ENCODE measurements around the gene PHF21B.
"Not testable (repeated sequence)": the region's sequence is repeated elsewhere in the genome, so short reads cannot be mapped to it uniquely, and the experiment has no call there.

Gene PHF21B

GRCh38 chr22:44926124-44926475 lies 83.7 kb downstream of the PHF21B start:
- no peak for DNase-seq (ENCODE audit: low read depth in 2 of 2)
- no peak for TF ChIP-seq CTCF (IDR thresholded peaks at IDR 0.05; ENCODE audit: low read depth, low read length)
- H3K4me3 ChIP-seq (replicated peaks in 1 of 2; ENCODE audit: low read depth in 2 of 2, low read length in 2 of 2), result no peak overlapping the region

- no peak for TF ChIP-seq CTCF (IDR thresholded peaks at IDR 0.05; ENCODE audit: low read depth, low read length)
- H3K4me3 ChIP-seq (replicated peaks in 1 of 2; ENCODE audit: low read depth in 2 of 2, low read length in 2 of 2), result no peak overlapping the region
- no peak for DNase-seq (ENCODE audit: low read depth in 2 of 2)
These were observed 84.2 kb downstream of the PHF21B start for GRCh38 chr22:44925465-44926123.

- no peak for DNase-seq (ENCODE audit: low read depth in 2 of 2)
- no peak overlapping the region for H3K4me3 ChIP-seq (replicated peaks in 1 of 2; ENCODE audit: low read depth in 2 of 2, low read length in 2 of 2)
- no peak for TF ChIP-seq CTCF (IDR thresholded peaks at IDR 0.05; ENCODE audit: low read depth, low read length)
These were observed 85.1 kb downstream of the PHF21B start for GRCh38 chr22:44924710-44925109.

GRCh38 chr22:44924098-44924497 lies 85.7 kb downstream of the PHF21B start:
- TF ChIP-seq CTCF (IDR thresholded peaks at IDR 0.05; ENCODE audit: low read depth, low read length), result no peak
- no peak for DNase-seq (ENCODE audit: low read depth in 2 of 2)

GRCh38 chr22:44921766-44922165 lies 88.0 kb downstream of the PHF21B start:
- not testable (repeated sequence) for H3K4me3 ChIP-seq (replicated peaks in 1 of 2; ENCODE audit: low read depth in 2 of 2, low read length in 2 of 2); DNase-seq (ENCODE audit: low read depth in 2 of 2)

More at GRCh38 chr22:44924098-44924497, 85.7 kb downstream of the PHF21B start:
- H3K4me3 ChIP-seq (replicated peaks in 1 of 2; ENCODE audit: low read depth in 2 of 2, low read length in 2 of 2), result no peak overlapping the region

- no peak for DNase-seq (ENCODE audit: low read depth in 2 of 2)
- no peak for TF ChIP-seq CTCF (IDR thresholded peaks at IDR 0.05; ENCODE audit: low read depth, low read length)
- no peak overlapping the region for H3K4me3 ChIP-seq (replicated peaks in 1 of 2; ENCODE audit: low read depth in 2 of 2, low read length in 2 of 2)
These were observed 89.6 kb downstream of the PHF21B start for GRCh38 chr22:44920183-44920582.

GRCh38 chr22:44919691-44920090 lies 90.1 kb downstream of the PHF21B start:
- TF ChIP-seq CTCF (IDR thresholded peaks at IDR 0.05; ENCODE audit: low read depth, low read length), result no peak
- DNase-seq (ENCODE audit: low read depth in 2 of 2), result no peak
- H3K4me3 ChIP-seq (replicated peaks in 1 of 2; ENCODE audit: low read depth in 2 of 2, low read length in 2 of 2), result no peak overlapping the region
